Tongue (tissue), 2 donors: ENCODE data around the gene SLU7. TPM values are rescaled to one million over a fixed set of nuclear protein-coding genes. Genes with fewer than 3 reads are reported as not detected.
A peak's percentile ranks its signal among the peaks of the same experiment; 100 is the strongest.
"Not testable (repeated sequence)": the region's sequence is repeated elsewhere in the genome, so short reads cannot be mapped to it uniquely, and the experiment has no call there.

Experiments used
- DNase-seq: peaks from one replicate; pipeline ENCODE4 v3.0.0-alpha.2; 2015
- total RNA-seq: library from RNA; depleted of rRNA; stranded (reverse); fragments of >200 nt; gene quantifications from one replicate; pipeline ENCODE4 v1.2.3, GENCODE V29; 2014

SLU7 gene
- total RNA-seq, 1 donor from 2014 or later = 77.5 TPM

- DNase-seq = no peak
Observed at GRCh38 chr5:160450164-160450932, 31.5 kb upstream of the SLU7 start.

DNA sequence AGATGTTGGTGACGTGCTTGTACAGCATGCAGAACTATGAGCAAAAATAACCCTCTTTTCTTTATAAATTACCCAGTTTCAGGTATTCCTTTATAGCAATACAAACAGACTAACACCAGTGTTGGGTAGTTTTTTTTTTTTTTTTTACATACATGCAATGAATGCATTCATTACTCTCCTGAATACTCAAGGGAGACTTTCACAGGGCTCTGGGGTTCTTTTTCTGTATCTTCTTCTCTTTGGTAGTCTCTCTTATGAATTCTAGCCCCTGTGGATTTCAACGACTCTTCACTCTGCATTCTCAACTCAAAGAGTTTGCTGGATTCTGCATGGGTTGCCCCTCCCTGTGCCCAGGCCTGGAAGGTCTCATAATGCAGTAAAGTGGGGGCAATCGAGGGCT lies 30.6 kb upstream of the SLU7 start:
- no peak for DNase-seq

DNA sequence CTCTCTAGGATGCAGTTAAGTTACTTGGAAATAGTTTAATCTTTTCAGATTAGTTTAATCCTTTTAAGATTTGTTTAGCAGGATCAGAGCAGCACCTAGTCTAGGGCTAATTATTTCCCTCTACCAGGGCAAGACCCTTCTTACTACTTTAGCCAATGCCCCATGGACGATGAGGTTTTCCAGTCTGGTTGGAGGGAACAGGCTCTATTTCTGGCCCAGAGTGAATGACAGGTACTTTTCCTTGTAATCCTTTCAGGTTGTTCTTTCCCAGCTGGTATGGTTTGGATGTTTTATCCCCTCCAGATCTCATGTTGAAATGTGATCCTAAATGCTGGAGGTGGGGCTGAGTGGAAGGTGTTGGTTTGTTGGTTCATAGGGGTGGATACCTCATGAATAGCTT lies 30.0 kb upstream of the SLU7 start:
- DNase-seq = no peak

GRCh38 chr5:160445751-160446150 lies 26.9 kb upstream of the SLU7 start:
- no peak for DNase-seq

GRCh38 chr5:160445132-160445531 lies 26.3 kb upstream of the SLU7 start:
- DNase-seq = no peak

- DNase-seq = no peak
Observed at GRCh38 chr5:160444407-160444806, 25.5 kb upstream of the SLU7 start.

DNA sequence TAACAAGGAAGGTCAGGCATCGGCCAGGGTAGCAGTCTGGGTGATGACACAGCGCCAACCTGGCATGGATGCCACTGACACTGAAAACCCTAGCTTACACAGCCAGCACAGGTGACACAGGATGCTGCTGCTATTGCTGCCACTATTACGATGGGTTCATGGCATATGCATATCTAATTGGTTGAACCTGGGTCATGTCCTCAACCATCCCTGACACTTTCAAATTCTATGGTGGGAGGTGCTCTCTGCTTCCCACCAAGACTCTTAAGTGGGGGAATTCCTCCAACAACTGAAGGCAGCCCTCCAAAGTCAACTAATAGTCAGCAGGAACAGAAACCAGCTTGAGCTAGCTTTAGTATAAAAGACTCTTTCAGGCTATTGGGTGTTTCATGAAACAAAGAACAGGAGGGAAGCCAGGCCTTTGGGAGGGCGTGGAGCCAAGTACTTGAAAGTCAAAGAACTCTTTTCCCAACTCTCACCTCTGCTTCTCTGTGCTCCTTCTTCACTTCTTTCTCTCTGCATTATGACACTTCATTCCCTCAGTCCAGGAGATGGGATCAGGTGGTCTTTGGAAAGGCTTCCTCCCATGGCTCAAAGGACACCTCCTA lies 24.0 kb upstream of the SLU7 start:
- DNase-seq = peak; percentile 20

- DNase-seq = no peak
Observed at GRCh38 chr5:160441311-160441781, 22.5 kb upstream of the SLU7 start.

DNA sequence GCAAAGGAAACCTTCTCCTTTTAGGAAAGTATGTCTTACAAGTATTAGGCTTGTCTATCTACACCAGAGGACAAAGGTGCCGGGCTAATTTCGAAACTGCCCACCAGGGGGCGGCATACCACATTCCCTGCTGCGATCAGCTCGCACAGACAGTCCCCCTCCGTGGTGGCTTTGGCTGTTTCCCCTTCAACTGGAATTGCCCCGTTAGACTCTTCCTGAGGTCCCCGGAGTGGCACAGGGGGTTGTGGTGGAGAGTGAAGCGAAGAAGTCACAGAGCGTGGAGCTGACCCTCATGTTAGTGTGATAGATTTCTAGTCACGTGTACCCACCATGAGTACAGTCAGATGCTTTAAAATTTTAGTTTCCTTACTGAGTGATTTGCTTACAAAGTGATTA lies 20.3 kb upstream of the SLU7 start:
- peak; percentile 90 for DNase-seq

DNA sequence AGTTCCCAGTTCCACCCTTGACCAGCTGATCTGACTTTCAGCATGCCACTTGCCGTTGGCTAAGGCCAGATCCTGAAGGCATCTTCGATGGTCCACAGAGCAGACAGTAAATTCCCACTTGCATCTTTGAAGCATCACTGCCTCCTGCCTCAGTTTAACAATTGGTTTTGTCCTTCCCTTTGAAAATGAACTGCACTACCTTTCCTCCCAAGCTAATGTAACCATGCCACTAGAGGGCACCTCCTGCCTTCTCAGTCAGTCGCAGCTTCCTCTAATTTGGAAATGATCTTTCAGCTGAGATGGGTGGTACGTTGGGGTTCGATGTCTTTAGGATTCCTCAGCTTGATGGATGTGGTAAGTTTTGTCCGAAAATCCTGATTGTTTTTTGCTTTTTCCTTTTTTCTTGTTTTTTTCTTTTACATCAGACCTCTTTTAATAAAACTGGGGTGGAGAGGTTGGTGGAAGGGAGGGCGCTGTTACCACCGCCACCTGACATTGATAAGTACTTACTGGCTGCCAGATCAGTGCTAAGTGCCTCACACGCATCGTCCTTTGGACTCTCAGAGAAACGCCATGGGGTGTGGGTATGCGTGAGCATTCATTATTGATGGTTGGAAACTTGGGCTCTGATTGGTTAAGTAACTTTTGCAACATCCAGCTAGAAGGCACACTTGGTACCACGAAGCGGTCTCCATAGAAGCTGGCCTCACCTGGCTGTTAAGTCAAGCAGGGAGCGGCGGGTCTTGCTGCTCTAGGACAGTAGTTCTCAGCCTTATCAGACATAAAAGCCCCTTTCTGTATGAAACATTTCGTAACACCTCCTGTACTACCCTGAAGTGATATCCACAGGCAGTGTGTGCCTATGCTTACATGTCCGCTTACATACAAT lies 19.7 kb upstream of the SLU7 start:
- peak; percentile 71 for DNase-seq

- no peak for DNase-seq
Observed at GRCh38 chr5:160437271-160437670, 18.4 kb upstream of the SLU7 start.

DNA sequence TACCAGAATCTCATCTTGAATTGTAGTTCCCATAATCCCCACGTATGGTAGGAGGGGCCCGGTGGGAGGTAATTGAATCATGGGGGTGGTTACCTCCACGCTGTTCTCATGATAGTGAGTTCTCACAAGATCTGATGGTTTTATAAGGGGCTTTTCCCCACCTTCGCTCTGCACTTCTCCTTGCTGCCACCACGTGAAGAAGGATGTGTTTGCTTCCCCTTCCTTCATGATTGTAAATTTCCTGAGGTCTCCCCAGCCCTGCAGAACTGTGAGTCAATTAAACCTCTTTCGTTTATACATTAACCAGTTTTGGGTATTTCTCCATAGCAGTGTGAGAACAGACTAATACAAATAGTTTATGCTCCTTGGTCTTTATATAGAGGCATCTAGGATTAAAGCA lies 17.8 kb upstream of the SLU7 start:
- DNase-seq = not testable (repeated sequence)

- no peak for DNase-seq
Observed at GRCh38 chr5:160436017-160436416, 17.1 kb upstream of the SLU7 start.

DNA sequence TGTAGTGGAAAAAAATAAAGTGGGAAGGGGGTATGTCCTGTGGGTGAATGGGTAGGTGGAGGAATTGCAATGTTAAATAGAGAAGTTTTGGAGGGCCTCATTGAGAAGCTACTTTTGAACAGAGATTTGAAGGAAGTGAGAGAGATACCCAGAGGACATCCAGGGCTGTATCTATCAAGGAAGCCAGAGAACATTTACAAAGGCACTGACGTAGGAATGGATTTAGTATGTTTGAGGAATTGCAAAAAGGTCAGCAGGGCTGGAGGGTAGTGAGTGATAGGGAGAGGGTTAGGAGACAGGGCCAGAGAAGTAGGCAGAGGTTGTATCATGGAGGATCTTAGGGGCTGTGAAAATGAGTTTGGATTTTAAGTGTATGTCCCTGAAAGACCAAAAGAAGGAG lies 16.7 kb upstream of the SLU7 start:
- DNase-seq = no peak

DNA sequence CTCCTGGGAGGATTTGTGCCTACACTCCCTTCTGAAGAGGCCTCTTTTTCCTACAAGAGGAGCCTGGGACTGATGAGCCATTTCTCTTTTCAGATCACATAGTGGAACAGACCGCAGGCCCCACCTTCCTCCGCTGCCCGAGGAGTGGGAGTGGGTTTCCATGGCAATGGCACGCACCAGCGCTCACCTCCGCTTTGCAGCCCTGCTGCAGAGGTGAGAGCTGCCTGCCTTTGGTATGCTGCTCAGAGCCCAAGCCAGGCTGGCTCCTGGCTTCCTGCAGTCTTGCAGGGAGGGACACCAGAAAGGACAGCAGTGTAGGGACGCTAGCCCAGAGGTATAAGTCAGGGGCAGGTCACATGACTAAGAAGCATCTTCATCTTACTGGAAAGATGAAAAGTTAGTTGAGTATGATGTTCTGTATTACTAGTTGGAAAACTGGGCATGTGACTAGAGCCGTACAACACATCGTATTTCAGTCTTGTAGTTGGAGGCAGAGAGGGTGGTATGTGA lies 15.2 kb upstream of the SLU7 start:
- peak; percentile 73 for DNase-seq

DNA sequence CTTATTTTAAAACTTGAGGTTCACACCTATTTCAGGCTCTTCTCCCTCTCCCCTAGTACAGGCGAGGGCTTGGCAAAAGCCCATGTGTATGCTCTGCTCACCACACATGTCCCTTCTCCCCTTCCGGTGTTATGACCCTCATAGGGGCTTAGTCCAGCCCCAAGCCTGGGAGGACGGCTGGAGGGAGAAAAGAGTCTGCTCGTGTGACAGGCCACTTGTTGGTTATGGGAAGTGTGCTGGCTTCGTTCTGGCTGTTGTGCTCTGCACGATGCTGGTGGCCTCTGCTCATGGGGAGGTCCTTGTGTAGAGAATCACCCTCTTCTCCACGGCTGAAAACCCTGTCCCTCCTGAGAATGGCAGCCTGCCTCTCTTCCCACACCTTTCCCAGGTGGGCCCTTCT lies 13.9 kb upstream of the SLU7 start:
- DNase-seq = no peak

GRCh38 chr5:160432196-160432595 lies 13.3 kb upstream of the SLU7 start:
- no peak for DNase-seq

DNA sequence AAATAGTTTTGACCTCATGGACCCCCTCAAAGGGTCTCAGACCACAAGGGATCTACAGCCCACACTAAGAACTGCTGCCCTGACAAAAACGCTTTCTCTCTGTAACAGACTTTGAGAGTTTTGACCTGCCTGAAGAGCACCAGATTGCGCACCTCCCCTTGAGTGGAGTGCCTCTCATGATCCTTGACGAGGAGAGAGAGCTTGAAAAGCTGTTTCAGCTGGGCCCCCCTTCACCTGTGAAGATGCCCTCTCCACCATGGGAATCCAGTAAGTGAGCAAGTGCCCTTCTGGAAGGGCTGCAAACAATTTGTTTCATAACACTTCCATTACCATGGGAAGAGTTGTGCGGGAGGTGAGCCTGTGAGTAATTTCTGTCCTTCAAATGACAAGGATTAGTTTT lies 8.7 kb upstream of the SLU7 start:
- DNase-seq = no peak

GRCh38 chr5:160423099-160423498 lies 4.2 kb upstream of the SLU7 start:
- peak; percentile 31 for DNase-seq

GRCh38 chr5:160421625-160422258 lies 2.9 kb upstream of the SLU7 start, which contains the start of gene PTTG1:
PTTG1 (plus strand) TSS chr5:160421855; CDS start chr5:160422313, 458 bp downstream.
- DNase-seq = peak; percentile 99

- DNase-seq = no peak
Observed at GRCh38 chr5:160420331-160420610, 1.4 kb upstream of the SLU7 start.
